NB4 (cell line): ENCODE measurements around the gene TIMM10B.

Experiments
- POLR2A ChIP-seq: IDR thresholded peaks from 2 replicates; pipeline ENCODE4 v1.6.1; 2011; ENCODE audit warnings: mild to moderate bottlenecking; ENCODE audit not compliant: insufficient read length; ENCODE audit errors: extremely low read depth
- TF ChIP-seq, protein P1 (sequence below): IDR thresholded peaks from one replicate; pipeline ENCODE4 v1.5.1; 2012; ENCODE audit warnings: low read depth, low read length

DNA sequence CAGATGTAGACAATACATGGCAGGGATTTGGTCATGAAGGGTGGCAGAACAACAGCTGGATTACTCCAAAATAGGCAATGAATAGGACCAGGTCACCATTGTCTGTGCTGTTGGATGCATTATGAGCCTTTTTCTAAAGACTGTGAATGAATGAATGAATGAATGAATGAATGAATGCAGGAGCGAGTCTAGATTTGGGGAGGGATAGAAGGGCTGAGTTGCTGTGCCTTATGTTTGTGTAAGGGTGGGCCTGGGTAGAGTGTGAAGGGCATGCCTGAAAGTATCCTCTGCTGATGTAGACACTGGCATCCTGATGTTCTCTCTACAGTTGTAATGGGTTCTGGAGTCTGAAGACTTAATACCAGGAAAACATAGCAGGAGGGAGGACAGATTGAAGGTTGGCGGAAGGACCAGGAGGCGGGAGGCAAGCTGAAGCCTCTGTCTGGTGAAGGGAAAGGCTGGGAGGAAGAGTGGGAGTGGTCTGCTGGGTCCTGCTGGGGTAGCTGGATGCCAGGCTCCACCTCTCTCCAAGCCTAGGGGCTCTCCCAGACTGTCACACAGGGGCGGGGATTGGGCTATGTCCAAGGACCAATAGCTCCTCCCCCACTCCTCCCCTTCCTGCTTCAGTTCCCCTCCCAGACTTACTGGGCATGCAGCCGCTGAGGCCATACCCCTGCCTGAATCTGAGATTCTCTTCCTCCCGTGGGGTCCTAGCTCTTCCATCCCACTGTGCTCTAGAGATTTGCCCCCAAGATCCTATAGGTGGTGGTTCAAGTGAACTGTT is 12.4 kb upstream of the TIMM10B start:
- TF ChIP-seq, protein P1, sequence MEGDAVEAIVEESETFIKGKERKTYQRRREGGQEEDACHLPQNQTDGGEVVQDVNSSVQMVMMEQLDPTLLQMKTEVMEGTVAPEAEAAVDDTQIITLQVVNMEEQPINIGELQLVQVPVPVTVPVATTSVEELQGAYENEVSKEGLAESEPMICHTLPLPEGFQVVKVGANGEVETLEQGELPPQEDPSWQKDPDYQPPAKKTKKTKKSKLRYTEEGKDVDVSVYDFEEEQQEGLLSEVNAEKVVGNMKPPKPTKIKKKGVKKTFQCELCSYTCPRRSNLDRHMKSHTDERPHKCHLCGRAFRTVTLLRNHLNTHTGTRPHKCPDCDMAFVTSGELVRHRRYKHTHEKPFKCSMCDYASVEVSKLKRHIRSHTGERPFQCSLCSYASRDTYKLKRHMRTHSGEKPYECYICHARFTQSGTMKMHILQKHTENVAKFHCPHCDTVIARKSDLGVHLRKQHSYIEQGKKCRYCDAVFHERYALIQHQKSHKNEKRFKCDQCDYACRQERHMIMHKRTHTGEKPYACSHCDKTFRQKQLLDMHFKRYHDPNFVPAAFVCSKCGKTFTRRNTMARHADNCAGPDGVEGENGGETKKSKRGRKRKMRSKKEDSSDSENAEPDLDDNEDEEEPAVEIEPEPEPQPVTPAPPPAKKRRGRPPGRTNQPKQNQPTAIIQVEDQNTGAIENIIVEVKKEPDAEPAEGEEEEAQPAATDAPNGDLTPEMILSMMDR: no peak
- no peak for TF ChIP-seq POLR2A
